ENCODE measurements around the gene ZBTB4.

DNA sequence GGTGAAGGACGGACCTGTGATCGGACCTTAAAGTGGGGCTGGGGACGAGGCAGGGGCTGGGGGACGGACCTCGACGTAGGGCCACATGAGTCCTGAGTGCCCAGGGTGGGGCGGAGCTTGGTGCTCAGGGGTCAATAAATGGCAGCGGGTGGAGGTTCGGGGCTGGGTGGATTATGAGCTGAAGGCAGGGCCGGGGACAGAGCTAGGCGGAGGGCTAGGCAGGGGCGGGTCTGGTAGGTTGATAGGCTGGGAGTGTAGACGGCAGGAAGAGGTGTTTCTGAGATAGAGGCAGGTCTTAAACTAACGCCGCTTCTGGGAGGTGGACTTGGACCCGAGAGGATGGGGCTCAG, 33.8 kb downstream of the ZBTB4 start:
- TF ChIP-seq, protein P1, sequence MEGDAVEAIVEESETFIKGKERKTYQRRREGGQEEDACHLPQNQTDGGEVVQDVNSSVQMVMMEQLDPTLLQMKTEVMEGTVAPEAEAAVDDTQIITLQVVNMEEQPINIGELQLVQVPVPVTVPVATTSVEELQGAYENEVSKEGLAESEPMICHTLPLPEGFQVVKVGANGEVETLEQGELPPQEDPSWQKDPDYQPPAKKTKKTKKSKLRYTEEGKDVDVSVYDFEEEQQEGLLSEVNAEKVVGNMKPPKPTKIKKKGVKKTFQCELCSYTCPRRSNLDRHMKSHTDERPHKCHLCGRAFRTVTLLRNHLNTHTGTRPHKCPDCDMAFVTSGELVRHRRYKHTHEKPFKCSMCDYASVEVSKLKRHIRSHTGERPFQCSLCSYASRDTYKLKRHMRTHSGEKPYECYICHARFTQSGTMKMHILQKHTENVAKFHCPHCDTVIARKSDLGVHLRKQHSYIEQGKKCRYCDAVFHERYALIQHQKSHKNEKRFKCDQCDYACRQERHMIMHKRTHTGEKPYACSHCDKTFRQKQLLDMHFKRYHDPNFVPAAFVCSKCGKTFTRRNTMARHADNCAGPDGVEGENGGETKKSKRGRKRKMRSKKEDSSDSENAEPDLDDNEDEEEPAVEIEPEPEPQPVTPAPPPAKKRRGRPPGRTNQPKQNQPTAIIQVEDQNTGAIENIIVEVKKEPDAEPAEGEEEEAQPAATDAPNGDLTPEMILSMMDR (IDR thresholded peaks at IDR 0.05; ENCODE audit: low read length), result no peak
- no peak for TF ChIP-seq EZH2 (IDR thresholded peaks at IDR 0.05; ENCODE audit: borderline replicate concordance, low read length)
